WERI-Rb-1 (cell line): ENCODE results near the gene PROKR1.

Experiments used
- DNase-seq: peaks from one replicate; pipeline ENCODE4 v3.0.0-alpha.2; 2020
- H3K27ac ChIP-seq: fragments of 250-450 bp; sonication (Bioruptor Pico); 2 replicates; pipeline ENCODE4 v1.5.1; 2020; ENCODE audit warnings: mild to moderate bottlenecking, moderate library complexity
- H3K27me3 ChIP-seq: fragments of 250-450 bp; sonication (Bioruptor Pico); 2 replicates; pipeline ENCODE4 v1.5.1; 2021; ENCODE audit warnings: mild to moderate bottlenecking, low read depth, moderate library complexity; ENCODE audit not compliant: insufficient read depth, severe bottlenecking
- H3K36me3 ChIP-seq: fragments of 250-450 bp; sonication (Bioruptor Pico); 2 replicates; pipeline ENCODE4 v1.5.1; 2020; ENCODE audit warnings: mild to moderate bottlenecking, moderate library complexity
- H3K4me3 ChIP-seq: 2 replicates; pipeline ENCODE4 v1.5.1; 2011; ENCODE audit warnings: low read depth, mild to moderate bottlenecking, control low read depth, low read length
- H3K9me3 ChIP-seq: fragments of 250-450 bp; sonication (Bioruptor Pico); 2 replicates; pipeline ENCODE4 v1.5.1; 2021; ENCODE audit warnings: mild to moderate bottlenecking, moderate library complexity; ENCODE audit not compliant: severe bottlenecking
- CTCF ChIP-seq: IDR thresholded peaks from 2 replicates; pipeline ENCODE4 v1.5.1; 2011; ENCODE audit warnings: low read depth, mild to moderate bottlenecking, control low read depth, inconsistent platforms, low read length

Gene PROKR1

GRCh38 chr2:68623820-68624219, 19.6 kb upstream of the PROKR1 start:
- Histone ChIP-seq H3K36me3 (no peaks in the 10 kb centered on the region), H3K9me3 (peaks cover 4% of the 10 kb centered on the region), H3K27me3 (no peaks in the 10 kb centered on the region), H3K4me3 (no peak overlapping the region), H3K27ac (no peak overlapping the region)
- no peak for TF ChIP-seq CTCF
- no peak for DNase-seq

- peaks cover 4% of the 10 kb centered on the region for H3K9me3 ChIP-seq
- DNase-seq, result no peak
- TF ChIP-seq CTCF, result no peak
- no peaks in the 10 kb centered on the region for H3K36me3 ChIP-seq
- H3K27me3 ChIP-seq, result no peaks in the 10 kb centered on the region
- no peak overlapping the region for H3K4me3 ChIP-seq
- H3K27ac ChIP-seq, result no peak overlapping the region
Observed at GRCh38 chr2:68627615-68628014, 15.8 kb upstream of the PROKR1 start.

- Histone ChIP-seq H3K4me3 (no peak overlapping the region), H3K9me3 (peaks cover 4% of the 10 kb centered on the region), H3K27me3 (no peaks in the 10 kb centered on the region), H3K36me3 (no peaks in the 10 kb centered on the region), H3K27ac (no peak overlapping the region)
- no peak for TF ChIP-seq CTCF
- no peak for DNase-seq
Observed at GRCh38 chr2:68632021-68632420, 11.4 kb upstream of the PROKR1 start.

GRCh38 chr2:68637047-68637446, 6.3 kb upstream of the PROKR1 start:
- H3K36me3 ChIP-seq, result no peaks in the 10 kb centered on the region
- no peak overlapping the region for H3K4me3 ChIP-seq
- TF ChIP-seq CTCF, result no peak
- H3K27me3 ChIP-seq, result no peaks in the 10 kb centered on the region
- DNase-seq, result peak; percentile 92
- H3K9me3 ChIP-seq, result peaks cover 3% of the 10 kb centered on the region
- peak overlapping the region; percentile 74 for H3K27ac ChIP-seq

- Histone ChIP-seq H3K27me3 (peaks cover 9% of the 10 kb centered on the region), H3K9me3 (no peaks in the 10 kb centered on the region), H3K27ac (no peak overlapping the region; the same call in 1 of the 2 replicates), H3K36me3 (no peaks in the 10 kb centered on the region), H3K4me3 (peak overlapping the region; percentile 46)
- DNase-seq, result no peak
- no peak for TF ChIP-seq CTCF
Observed at GRCh38 chr2:68643874-68644485, 601 bp downstream of the PROKR1 start.

GRCh38 chr2:68645523-68645922, 2.1 kb downstream of the PROKR1 start:
- no peaks in the 10 kb centered on the region for H3K9me3 ChIP-seq
- no peak for TF ChIP-seq CTCF
- peaks cover 9% of the 10 kb centered on the region for H3K27me3 ChIP-seq
- no peak overlapping the region for H3K27ac ChIP-seq
- H3K4me3 ChIP-seq, result no peak overlapping the region
- H3K36me3 ChIP-seq, result no peaks in the 10 kb centered on the region
- DNase-seq, result no peak
